Endodermal cell (in vitro differentiated cells): ENCODE data around the gene SRD5A1. TPM values are rescaled to one million over a fixed set of nuclear protein-coding genes. Genes with fewer than 3 reads are reported as not detected.

ENCODE experiments used
- DNase-seq: peaks from one replicate; pipeline ENCODE4 v3.0.0-alpha.2; 2017
- H3K27ac ChIP-seq: 2 replicates; pipeline ENCODE4 v1.5.1; 2013; ENCODE audit warnings: mild to moderate bottlenecking, low read depth, low read length, moderate library complexity
- H3K27me3 ChIP-seq: 2 replicates; pipeline ENCODE4 v1.6.1; 2013; ENCODE audit warnings: mild to moderate bottlenecking, low read length, moderate library complexity; ENCODE audit not compliant: insufficient read depth, control insufficient read depth, poor library complexity, severe bottlenecking
- H3K36me3 ChIP-seq: 2 replicates; pipeline ENCODE4 v1.7.0; 2013; ENCODE audit warnings: mild to moderate bottlenecking, low read length, moderate library complexity; ENCODE audit not compliant: control insufficient read depth, insufficient read depth
- H3K4me1 ChIP-seq: one replicate; pipeline ENCODE4 v1.7.0; 2013; ENCODE audit warnings: low read length; ENCODE audit not compliant: control insufficient read depth, insufficient read depth
- H3K4me3 ChIP-seq: 2 replicates; pipeline ENCODE4 v1.5.1; 2013; ENCODE audit warnings: mild to moderate bottlenecking, low read length, moderate library complexity
- H3K9ac ChIP-seq: 2 replicates; pipeline ENCODE4 v1.6.1; 2013; ENCODE audit warnings: mild to moderate bottlenecking, low read length, moderate library complexity; ENCODE audit not compliant: poor library complexity, severe bottlenecking; ENCODE audit errors: extremely low read depth
- H3K9me3 ChIP-seq: 2 replicates; pipeline ENCODE4 v1.6.1; 2013; ENCODE audit warnings: mild to moderate bottlenecking, low read length, moderate library complexity; ENCODE audit not compliant: control insufficient read depth
- H3K27ac Mint-ChIP-seq: 2 replicates; pipeline ENCODE4 v1.8.0; 2020; ENCODE audit warnings: mixed read lengths
- H3K27me3 Mint-ChIP-seq: 2 replicates; pipeline ENCODE4 v1.8.0; 2021; ENCODE audit warnings: mild to moderate bottlenecking, mixed read lengths; ENCODE audit not compliant: insufficient read depth
- H3K36me3 Mint-ChIP-seq: 2 replicates; pipeline ENCODE4 v1.8.0; 2020; ENCODE audit warnings: low read depth, mixed read lengths
- H3K4me1 Mint-ChIP-seq: 2 replicates; pipeline ENCODE4 v1.8.0; 2020; ENCODE audit warnings: mixed read lengths
- H3K4me3 Mint-ChIP-seq: 2 replicates; pipeline ENCODE4 v1.8.0; 2020; ENCODE audit warnings: mild to moderate bottlenecking, moderate library complexity, mixed read lengths
- H3K9me3 Mint-ChIP-seq: 2 replicates; pipeline ENCODE4 v1.8.0; 2020; ENCODE audit warnings: mild to moderate bottlenecking, mixed read lengths
- WGBS, 2 experiments: methylation state at CpG; one replicate each; pipeline versions ENCODE4 v1.1.5 to v1.1.7; 2013; ENCODE audit warnings: missing lambda C conversion rate in 2 of 2, mixed read lengths in 1 of 2; ENCODE audit not compliant: insufficient coverage in 1 of 2, insufficient read length in 1 of 2; 5-methylcytosine and 5-hydroxymethylcytosine counted together
- total RNA-seq, 2 donors: library from RNA; stranded (reverse); fragmentation: NEBNext Ultra II Directional in 1 of 2; extraction: Animal tissue kit (Norgen Biotek cat#: 25700) in 1 of 2; gene quantifications; 2 replicates in 1 of 2; 3 replicates in 1 of 2; pipeline ENCODE4 v1.2.1, GENCODE V29; 2021
- TF ChIP-seq, protein P1 (sequence below): fragments of 200-600 bp; sonication (generic); conservative IDR thresholded peaks from 2 replicates; pipeline ENCODE4 v1.5.0; 2021; ENCODE audit warnings: antibody characterized with exemption, mild to moderate bottlenecking

Gene SRD5A1
- total RNA-seq, 2 donors from 2014 or later = 15.0 to 16.2 TPM

- H3K4me1 ChIP-seq = peaks cover 10% of the 10 kb centered on the region
- Mint-ChIP-seq H3K4me1 (peaks cover 49% of the 10 kb centered on the region), H3K36me3 (peaks cover 5% of the 10 kb centered on the region), H3K27ac (no peak overlapping the region), H3K4me3 (no peak overlapping the region), H3K27me3 (no peaks in the 10 kb centered on the region), H3K9me3 (no peaks in the 10 kb centered on the region)
- WGBS, 2 experiments = 92 to 100% methylated on average over 2 to 5 of the region's 5 CpGs
- H3K27ac ChIP-seq = no peak overlapping the region
- H3K9ac ChIP-seq = no peak overlapping the region
- H3K36me3 ChIP-seq = peaks cover 25% of the 10 kb centered on the region
- TF ChIP-seq, protein P1, sequence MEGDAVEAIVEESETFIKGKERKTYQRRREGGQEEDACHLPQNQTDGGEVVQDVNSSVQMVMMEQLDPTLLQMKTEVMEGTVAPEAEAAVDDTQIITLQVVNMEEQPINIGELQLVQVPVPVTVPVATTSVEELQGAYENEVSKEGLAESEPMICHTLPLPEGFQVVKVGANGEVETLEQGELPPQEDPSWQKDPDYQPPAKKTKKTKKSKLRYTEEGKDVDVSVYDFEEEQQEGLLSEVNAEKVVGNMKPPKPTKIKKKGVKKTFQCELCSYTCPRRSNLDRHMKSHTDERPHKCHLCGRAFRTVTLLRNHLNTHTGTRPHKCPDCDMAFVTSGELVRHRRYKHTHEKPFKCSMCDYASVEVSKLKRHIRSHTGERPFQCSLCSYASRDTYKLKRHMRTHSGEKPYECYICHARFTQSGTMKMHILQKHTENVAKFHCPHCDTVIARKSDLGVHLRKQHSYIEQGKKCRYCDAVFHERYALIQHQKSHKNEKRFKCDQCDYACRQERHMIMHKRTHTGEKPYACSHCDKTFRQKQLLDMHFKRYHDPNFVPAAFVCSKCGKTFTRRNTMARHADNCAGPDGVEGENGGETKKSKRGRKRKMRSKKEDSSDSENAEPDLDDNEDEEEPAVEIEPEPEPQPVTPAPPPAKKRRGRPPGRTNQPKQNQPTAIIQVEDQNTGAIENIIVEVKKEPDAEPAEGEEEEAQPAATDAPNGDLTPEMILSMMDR = no peak
- no peaks in the 10 kb centered on the region for H3K9me3 ChIP-seq
- no peaks in the 10 kb centered on the region for H3K27me3 ChIP-seq
- no peak overlapping the region for H3K4me3 ChIP-seq
- DNase-seq = no peak
Observed at GRCh38 chr5:6719896-6720560, 86.8 kb downstream of the SRD5A1 start.

DNA sequence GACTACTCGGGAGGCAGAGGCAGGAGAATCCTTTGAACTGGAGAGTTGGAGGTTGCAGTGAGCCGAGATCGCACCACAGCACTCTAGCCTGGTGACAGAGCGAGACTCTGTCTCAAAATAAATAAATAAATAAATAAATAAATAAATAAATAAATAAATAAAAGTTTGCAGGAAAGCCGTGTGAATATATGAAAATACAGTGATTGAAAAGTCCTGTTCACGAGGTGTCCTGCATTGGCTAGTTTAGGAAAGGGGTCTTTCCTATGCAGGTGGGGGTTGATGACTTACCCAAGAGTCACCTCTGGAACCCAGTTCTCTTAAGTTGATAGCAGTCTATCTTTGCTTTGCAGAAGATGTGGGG is 87.3 kb downstream of the SRD5A1 start:
- Mint-ChIP-seq H3K27ac (no peak overlapping the region), H3K36me3 (peaks cover 5% of the 10 kb centered on the region), H3K4me3 (no peak overlapping the region), H3K27me3 (no peaks in the 10 kb centered on the region), H3K9me3 (no peaks in the 10 kb centered on the region), H3K4me1 (peaks cover 44% of the 10 kb centered on the region)
- peaks cover 8% of the 10 kb centered on the region for H3K4me1 ChIP-seq
- no peak overlapping the region for H3K9ac ChIP-seq
- peaks cover 29% of the 10 kb centered on the region for H3K36me3 ChIP-seq
- no peaks in the 10 kb centered on the region for H3K27me3 ChIP-seq
- no peak overlapping the region for H3K4me3 ChIP-seq
- H3K9me3 ChIP-seq = no peaks in the 10 kb centered on the region
- DNase-seq = no peak
- TF ChIP-seq, protein P1 = no peak
- 92 to 100% methylated on average over 2 to 5 of the region's 6 CpGs for WGBS, 2 experiments
- no peak overlapping the region for H3K27ac ChIP-seq

DNA sequence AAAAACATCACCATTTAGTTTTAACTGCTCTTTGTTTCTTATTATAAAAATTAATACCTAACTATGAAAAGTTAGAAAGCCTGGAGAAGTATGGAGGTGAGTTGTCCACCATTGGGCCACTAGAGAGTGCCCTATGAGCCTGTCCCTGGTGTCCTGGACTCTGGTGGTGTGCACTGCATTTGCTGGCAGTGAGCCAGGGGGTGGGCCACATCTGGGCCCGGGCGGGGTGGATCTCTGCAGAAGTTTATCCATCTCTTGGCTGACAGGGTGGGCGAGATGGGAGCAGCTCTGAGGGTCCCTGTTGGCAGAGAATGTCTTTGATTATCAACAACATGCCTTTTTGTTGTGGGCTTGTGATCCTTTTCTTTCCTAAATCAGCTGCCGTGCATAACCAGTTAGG is 88.2 kb downstream of the SRD5A1 start:
- Histone ChIP-seq H3K27ac (no peak overlapping the region), H3K4me1 (peaks cover 3% of the 10 kb centered on the region), H3K36me3 (peaks cover 37% of the 10 kb centered on the region), H3K9ac (no peak overlapping the region), H3K4me3 (no peak overlapping the region), H3K9me3 (no peaks in the 10 kb centered on the region), H3K27me3 (no peaks in the 10 kb centered on the region)
- H3K36me3 Mint-ChIP-seq = peaks cover 5% of the 10 kb centered on the region
- 92 to 100% methylated on average over 1 to 4 of the region's 4 CpGs for WGBS, 2 experiments
- no peaks in the 10 kb centered on the region for H3K27me3 Mint-ChIP-seq
- H3K27ac Mint-ChIP-seq = no peak overlapping the region
- peaks cover 35% of the 10 kb centered on the region for H3K4me1 Mint-ChIP-seq
- no peak for DNase-seq
- H3K4me3 Mint-ChIP-seq = no peak overlapping the region
- no peaks in the 10 kb centered on the region for H3K9me3 Mint-ChIP-seq
- TF ChIP-seq, protein P1 = no peak
